Chondrocyte (in vitro differentiated cells): ENCODE results near the gene GIT1. TPM values are rescaled to one million over a fixed set of nuclear protein-coding genes. Genes with fewer than 3 reads are reported as not detected.
A peak's percentile ranks its signal among the peaks of the same experiment; 100 is the strongest.

Experiments
- DNase-seq: peaks from one replicate; pipeline ENCODE4 v3.0.0; 2021; ENCODE audit warnings: mixed read lengths, low spot score
- H3K27ac Mint-ChIP-seq: one replicate; pipeline ENCODE4 v1.8.0; 2021; ENCODE audit warnings: mild to moderate bottlenecking, moderate library complexity, mixed read lengths; ENCODE audit not compliant: unreplicated experiment
- H3K27me3 Mint-ChIP-seq: 2 replicates; pipeline ENCODE4 v1.8.0; 2021; ENCODE audit warnings: low read depth, mixed read lengths
- H3K36me3 Mint-ChIP-seq: 2 replicates; pipeline ENCODE4 v1.8.0; 2021; ENCODE audit warnings: low read depth, mixed read lengths
- H3K4me1 Mint-ChIP-seq: 2 replicates; pipeline ENCODE4 v1.8.0; 2021; ENCODE audit warnings: low read depth, mild to moderate bottlenecking, mixed read lengths
- H3K4me3 Mint-ChIP-seq: one replicate; pipeline ENCODE4 v1.8.0; 2021; ENCODE audit warnings: mild to moderate bottlenecking, moderate library complexity, mixed read lengths; ENCODE audit not compliant: unreplicated experiment
- H3K9me3 Mint-ChIP-seq: 2 replicates; pipeline ENCODE4 v1.8.0; 2021; ENCODE audit warnings: low read depth, mixed read lengths
- total RNA-seq: library from RNA; stranded (reverse); gene quantifications from 3 replicates; pipeline ENCODE4 v1.2.1, GENCODE V29; 2021
- TF ChIP-seq, protein P1 (sequence below): fragments of 200-600 bp; sonication (generic); IDR thresholded peaks from 2 replicates; pipeline ENCODE4 v1.5.0; 2021; ENCODE audit warnings: antibody characterized with exemption, mild to moderate bottlenecking, moderate library complexity

GIT1 gene
- total RNA-seq, 1 donor from 2014 or later = 37.7 TPM

DNA sequence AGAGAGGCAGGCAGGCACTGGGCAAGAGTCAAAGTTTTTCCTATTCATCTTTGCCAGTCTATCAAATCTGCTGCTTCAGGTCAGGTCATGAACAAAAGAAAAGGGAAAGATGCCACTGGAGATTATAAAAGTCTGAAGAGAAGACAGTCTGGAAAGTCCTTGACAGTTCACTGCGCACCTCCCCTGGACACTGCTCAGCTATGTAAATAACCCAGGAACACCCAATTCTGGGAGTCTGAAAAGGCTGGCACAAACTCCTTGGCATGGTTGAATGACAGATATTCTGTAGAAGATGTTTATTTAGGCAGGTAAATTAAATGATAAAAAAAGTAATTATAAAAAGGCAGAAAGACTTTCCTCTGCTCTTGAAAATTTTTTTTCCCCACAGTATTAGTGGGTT lies 38.5 kb upstream of the GIT1 start:
- TF ChIP-seq, protein P1, sequence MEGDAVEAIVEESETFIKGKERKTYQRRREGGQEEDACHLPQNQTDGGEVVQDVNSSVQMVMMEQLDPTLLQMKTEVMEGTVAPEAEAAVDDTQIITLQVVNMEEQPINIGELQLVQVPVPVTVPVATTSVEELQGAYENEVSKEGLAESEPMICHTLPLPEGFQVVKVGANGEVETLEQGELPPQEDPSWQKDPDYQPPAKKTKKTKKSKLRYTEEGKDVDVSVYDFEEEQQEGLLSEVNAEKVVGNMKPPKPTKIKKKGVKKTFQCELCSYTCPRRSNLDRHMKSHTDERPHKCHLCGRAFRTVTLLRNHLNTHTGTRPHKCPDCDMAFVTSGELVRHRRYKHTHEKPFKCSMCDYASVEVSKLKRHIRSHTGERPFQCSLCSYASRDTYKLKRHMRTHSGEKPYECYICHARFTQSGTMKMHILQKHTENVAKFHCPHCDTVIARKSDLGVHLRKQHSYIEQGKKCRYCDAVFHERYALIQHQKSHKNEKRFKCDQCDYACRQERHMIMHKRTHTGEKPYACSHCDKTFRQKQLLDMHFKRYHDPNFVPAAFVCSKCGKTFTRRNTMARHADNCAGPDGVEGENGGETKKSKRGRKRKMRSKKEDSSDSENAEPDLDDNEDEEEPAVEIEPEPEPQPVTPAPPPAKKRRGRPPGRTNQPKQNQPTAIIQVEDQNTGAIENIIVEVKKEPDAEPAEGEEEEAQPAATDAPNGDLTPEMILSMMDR = no peak
- no peak for DNase-seq
- Mint-ChIP-seq H3K4me3 (no peak overlapping the region), H3K36me3 (peaks cover 13% of the 10 kb centered on the region), H3K4me1 (peaks cover 4% of the 10 kb centered on the region), H3K27ac (no peak overlapping the region), H3K9me3 (no peaks in the 10 kb centered on the region), H3K27me3 (no peaks in the 10 kb centered on the region)

DNA sequence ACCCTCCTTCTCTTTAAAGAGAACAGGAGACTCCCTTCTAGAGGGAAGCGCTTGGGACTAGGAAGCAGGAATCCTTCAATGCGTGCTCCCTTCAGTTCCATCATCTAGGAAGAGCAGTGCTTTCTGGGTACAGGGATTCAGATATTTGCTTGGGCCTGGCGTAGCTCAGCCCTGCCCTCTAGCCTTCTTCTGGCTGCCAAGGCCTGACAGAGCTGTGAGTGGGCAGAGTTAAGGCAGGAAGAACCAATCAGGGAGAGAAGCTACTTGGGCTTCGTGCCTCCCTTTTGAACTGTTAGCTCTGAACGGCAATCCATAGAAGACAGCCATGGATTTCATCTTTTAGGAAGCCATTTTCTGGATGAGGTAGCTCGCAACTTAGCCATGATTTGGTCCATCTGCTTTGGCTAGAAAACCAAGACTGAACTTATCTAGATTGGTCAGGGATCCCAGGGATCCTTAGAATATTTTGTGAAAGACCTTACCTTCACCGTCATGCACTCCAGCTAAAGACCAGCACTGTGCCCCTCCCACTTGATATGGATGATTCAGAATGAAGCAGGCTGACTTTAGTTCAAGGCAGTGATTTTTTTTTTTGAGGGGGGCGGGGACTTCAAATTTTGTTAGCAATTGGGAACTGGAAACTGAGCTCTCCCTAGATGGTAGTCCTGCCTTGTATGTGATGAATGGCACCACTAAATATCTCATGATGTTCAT lies 35.7 kb upstream of the GIT1 start:
- Mint-ChIP-seq H3K27ac (no peak overlapping the region), H3K27me3 (no peaks in the 10 kb centered on the region), H3K4me3 (no peak overlapping the region), H3K9me3 (no peaks in the 10 kb centered on the region), H3K4me1 (peaks cover 18% of the 10 kb centered on the region), H3K36me3 (no peaks in the 10 kb centered on the region)
- DNase-seq = no peak
- TF ChIP-seq, protein P1 = no peak

DNA sequence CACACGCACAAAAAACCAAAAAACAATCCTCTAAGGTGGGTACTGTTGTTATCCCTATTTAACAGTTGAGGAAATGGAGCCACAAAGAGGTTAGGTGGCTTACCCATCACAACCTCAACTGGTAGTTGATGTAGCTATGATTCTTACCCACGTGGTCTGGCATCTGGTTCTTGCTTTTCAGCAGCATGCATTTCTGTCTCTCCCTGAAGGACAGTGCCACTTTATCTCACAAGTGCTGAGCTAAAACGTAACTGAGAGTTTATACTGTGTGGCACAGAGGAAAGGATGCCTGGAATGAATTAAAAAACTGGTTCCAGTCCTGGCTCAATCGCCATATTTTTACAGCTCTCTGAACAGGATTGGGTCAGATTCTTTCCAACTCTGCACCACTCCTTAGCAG lies 35.1 kb upstream of the GIT1 start:
- Mint-ChIP-seq H3K9me3 (no peaks in the 10 kb centered on the region), H3K4me3 (no peak overlapping the region), H3K27me3 (no peaks in the 10 kb centered on the region), H3K36me3 (no peaks in the 10 kb centered on the region), H3K4me1 (peaks cover 24% of the 10 kb centered on the region), H3K27ac (no peak overlapping the region)
- TF ChIP-seq, protein P1 = no peak
- DNase-seq = no peak

DNA sequence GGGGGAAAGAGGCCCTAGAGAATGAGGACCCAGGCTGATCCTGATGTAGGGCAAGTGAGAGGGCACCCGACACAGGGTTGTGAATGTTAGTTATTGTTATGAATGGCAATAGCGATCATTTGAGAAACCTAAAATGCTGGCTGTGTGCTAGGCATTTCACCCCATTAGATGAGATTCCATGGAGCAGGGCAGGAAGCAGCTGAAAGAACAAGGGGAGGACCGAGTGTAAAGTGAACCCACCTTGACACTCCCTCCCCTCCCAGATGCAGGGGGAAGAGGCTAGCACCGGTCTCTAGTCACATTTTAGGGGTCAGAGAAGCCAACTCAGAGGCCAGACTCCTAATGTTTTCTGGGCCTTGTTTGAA lies 33.8 kb upstream of the GIT1 start:
- Mint-ChIP-seq H3K9me3 (no peaks in the 10 kb centered on the region), H3K36me3 (no peaks in the 10 kb centered on the region), H3K4me3 (peak overlapping the region; percentile 77), H3K27ac (no peak overlapping the region), H3K27me3 (no peaks in the 10 kb centered on the region), H3K4me1 (peaks cover 35% of the 10 kb centered on the region)
- no peak for DNase-seq
- TF ChIP-seq, protein P1 = no peak

DNA sequence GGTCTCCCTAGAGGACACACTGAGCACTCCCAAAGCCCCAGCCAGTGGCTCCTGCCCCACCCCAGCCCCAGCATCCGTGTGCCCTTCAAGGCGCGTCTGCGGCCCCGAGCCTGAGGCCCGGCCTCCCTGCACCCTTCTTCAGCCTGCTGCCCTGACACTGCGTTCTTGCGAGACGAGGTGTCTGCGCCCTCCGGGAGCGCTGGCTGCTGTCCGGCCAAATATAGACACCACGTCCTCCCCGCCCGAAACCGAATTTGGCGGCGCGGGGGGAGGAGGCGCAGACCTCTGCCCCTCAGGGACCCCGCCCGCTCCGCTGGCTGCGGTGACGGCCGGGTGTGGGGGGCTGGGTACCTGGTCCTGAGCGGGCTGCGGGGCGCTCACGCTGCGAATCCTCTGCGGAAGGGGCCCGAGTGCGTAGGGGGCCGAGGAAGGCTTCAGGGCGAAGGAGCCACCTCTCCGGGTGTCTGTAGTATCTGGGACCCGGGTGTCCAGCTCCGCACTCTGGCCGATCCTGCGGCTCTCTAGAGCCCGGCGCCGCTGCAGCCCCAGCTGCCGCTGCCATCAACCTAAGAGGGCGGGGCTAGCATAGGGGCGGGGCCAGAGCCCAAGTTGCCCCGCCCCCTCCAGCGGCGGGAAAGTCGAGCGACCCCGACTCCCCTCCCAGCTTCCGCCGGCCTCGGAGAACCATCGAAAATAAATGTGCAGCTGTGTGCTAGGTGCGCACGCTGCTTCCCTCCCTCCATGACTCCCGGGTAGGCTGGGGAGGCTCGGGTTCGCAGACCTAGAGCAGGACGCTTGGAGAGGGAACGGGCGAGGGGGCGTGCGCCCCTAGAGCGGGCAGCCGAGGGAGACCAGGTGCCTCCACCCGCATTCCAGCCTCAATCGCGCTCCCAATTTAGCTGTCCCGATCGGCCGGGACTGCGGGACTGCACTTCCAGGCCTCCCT lies 33.2 kb upstream of the GIT1 start, which contains the start of gene CORO6:
Gene CORO6, minus strand, starts transcription at position 576 of the 946 bp plus-strand sequence. CDS start 1,491 bp downstream, outside the sequence.
- DNase-seq = no peak
- peak within 1 kb of the TSS; percentile 77 for H3K4me3 Mint-ChIP-seq
- TF ChIP-seq, protein P1 = no peak
- H3K27me3 Mint-ChIP-seq = no peaks in the 10 kb centered on the region
- no peaks in the 10 kb centered on the region for H3K9me3 Mint-ChIP-seq
- H3K27ac Mint-ChIP-seq = peak within 1 kb of the TSS; percentile 12
- H3K4me1 Mint-ChIP-seq = peaks cover 35% of the 10 kb centered on the region
- no peaks in the 10 kb centered on the region for H3K36me3 Mint-ChIP-seq
